Measurements from ENCODE around the gene NRXN3. TPM values are rescaled to one million over a fixed set of nuclear protein-coding genes. Genes with fewer than 3 reads are reported as not detected.

Gene NRXN3
- total RNA-seq, 1 donor from 2014 or later, result 18.0 TPM

DNA sequence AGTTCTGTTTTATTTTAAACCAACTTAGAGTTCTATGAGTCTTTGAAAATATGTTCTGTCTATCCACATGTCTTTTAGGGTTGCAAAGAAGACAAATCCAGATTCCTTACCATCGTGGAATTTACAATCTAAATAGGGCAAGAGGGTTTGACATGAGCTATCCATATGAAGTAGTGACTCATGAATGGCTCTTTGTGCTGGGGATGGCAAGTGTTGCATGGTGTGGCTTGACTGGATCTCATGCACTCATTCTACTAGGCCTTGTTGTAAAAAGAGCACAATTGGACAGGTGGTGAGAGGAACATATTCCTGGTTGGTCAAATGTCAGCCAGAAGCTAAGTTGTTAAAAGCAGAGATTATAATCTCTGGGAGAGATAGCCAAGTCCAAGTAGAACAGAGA, 1532.0 kb downstream of the NRXN3 start:
- Histone ChIP-seq H3K4me1 (ENCODE audit: insufficient read depth, low read length) (no peaks in the 10 kb centered on the region), H2AFZ (ENCODE audit: low read depth, low read length) (no peak overlapping the region), H3K9me3 (ENCODE audit: insufficient read depth, low read depth, low read length) (no peaks in the 10 kb centered on the region), H4K20me1 (ENCODE audit: insufficient read depth, low read length) (no peaks in the 10 kb centered on the region), H3K4me2 (ENCODE audit: low read length) (no peak overlapping the region), H3K79me2 (ENCODE audit: insufficient read depth, low read length) (no peaks in the 10 kb centered on the region), H3K27ac (ENCODE audit: low read depth, low read length) (no peak overlapping the region), H3K9ac (ENCODE audit: low read length) (no peak overlapping the region), H3K4me3 (ENCODE audit: insufficient read depth, low read depth, low read length) (no peak overlapping the region), H3K36me3 (ENCODE audit: insufficient read depth, low read length) (no peaks in the 10 kb centered on the region), H3K27me3 (ENCODE audit: insufficient read depth, low read length) (no peaks in the 10 kb centered on the region)
- DNase-seq (ENCODE audit: low read depth), result no peak
- Mint-ChIP-seq H3K27ac (ENCODE audit: unreplicated experiment) (no peak overlapping the region), H3K4me3 (ENCODE audit: unreplicated experiment) (no peak overlapping the region), H3K4me1 (ENCODE audit: low read depth, unreplicated experiment) (peaks cover 9% of the 10 kb centered on the region), H3K27me3 (ENCODE audit: low read depth, unreplicated experiment) (no peaks in the 10 kb centered on the region), H3K36me3 (ENCODE audit: low read depth, unreplicated experiment) (peaks cover 2% of the 10 kb centered on the region), H3K9me3 (ENCODE audit: unreplicated experiment) (peaks cover 2% of the 10 kb centered on the region)
- FAIRE-seq, result no peak
- TF ChIP-seq, protein P1, sequence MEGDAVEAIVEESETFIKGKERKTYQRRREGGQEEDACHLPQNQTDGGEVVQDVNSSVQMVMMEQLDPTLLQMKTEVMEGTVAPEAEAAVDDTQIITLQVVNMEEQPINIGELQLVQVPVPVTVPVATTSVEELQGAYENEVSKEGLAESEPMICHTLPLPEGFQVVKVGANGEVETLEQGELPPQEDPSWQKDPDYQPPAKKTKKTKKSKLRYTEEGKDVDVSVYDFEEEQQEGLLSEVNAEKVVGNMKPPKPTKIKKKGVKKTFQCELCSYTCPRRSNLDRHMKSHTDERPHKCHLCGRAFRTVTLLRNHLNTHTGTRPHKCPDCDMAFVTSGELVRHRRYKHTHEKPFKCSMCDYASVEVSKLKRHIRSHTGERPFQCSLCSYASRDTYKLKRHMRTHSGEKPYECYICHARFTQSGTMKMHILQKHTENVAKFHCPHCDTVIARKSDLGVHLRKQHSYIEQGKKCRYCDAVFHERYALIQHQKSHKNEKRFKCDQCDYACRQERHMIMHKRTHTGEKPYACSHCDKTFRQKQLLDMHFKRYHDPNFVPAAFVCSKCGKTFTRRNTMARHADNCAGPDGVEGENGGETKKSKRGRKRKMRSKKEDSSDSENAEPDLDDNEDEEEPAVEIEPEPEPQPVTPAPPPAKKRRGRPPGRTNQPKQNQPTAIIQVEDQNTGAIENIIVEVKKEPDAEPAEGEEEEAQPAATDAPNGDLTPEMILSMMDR (IDR thresholded peaks at IDR 0.05; ENCODE audit: insufficient read depth, low read depth, low read length), result no peak
- no peak for TF ChIP-seq EZH2 (IDR thresholded peaks at IDR 0.05; ENCODE audit: insufficient read depth, low read length)

DNA sequence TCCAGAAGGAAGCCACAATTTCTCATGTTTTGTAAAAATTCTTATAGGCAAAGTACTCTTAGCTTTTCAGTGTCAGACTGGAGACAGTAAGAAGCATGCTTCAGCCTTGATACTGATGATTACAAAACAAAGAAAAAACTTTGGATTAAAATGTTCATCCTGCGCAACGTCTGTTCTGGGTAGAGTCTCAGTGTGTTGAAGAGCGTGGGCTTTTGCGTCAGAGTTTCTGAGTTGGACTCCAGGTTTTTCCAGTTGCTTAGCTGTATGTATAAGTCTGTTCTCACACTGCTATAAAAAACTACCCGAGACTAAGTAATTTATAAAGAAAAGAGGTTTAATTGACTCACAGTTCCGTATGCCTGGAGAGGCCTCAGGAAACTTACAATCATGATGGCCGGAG, 1533.0 kb downstream of the NRXN3 start:
- H3K4me2 ChIP-seq (ENCODE audit: low read length), result no peak overlapping the region
- H3K4me1 ChIP-seq (ENCODE audit: insufficient read depth, low read length), result no peaks in the 10 kb centered on the region

More for the DNA sequence above, 1533.0 kb downstream of the NRXN3 start:
- no peak overlapping the region for H3K4me3 Mint-ChIP-seq (ENCODE audit: unreplicated experiment)
- H3K27ac ChIP-seq (ENCODE audit: low read depth, low read length), result no peak overlapping the region
- H3K79me2 ChIP-seq (ENCODE audit: insufficient read depth, low read length), result no peaks in the 10 kb centered on the region
- no peaks in the 10 kb centered on the region for H3K36me3 ChIP-seq (ENCODE audit: insufficient read depth, low read length)
- DNase-seq (ENCODE audit: low read depth) (no peak), FAIRE-seq (no peak)
- H4K20me1 ChIP-seq (ENCODE audit: insufficient read depth, low read length), result no peaks in the 10 kb centered on the region
- peaks cover 2% of the 10 kb centered on the region for H3K9me3 Mint-ChIP-seq (ENCODE audit: unreplicated experiment)
- peaks cover 2% of the 10 kb centered on the region for H3K36me3 Mint-ChIP-seq (ENCODE audit: low read depth, unreplicated experiment)
- H3K9ac ChIP-seq (ENCODE audit: low read length), result no peak overlapping the region
- no peak overlapping the region for H3K4me3 ChIP-seq (ENCODE audit: insufficient read depth, low read depth, low read length)
- no peaks in the 10 kb centered on the region for H3K27me3 ChIP-seq (ENCODE audit: insufficient read depth, low read length)
- no peak overlapping the region for H2AFZ ChIP-seq (ENCODE audit: low read depth, low read length)
- no peaks in the 10 kb centered on the region for H3K9me3 ChIP-seq (ENCODE audit: insufficient read depth, low read depth, low read length)
- H3K4me1 Mint-ChIP-seq (ENCODE audit: low read depth, unreplicated experiment), result peaks cover 9% of the 10 kb centered on the region
- no peak overlapping the region for H3K27ac Mint-ChIP-seq (ENCODE audit: unreplicated experiment)
- no peak for TF ChIP-seq EZH2 (IDR thresholded peaks at IDR 0.05; ENCODE audit: insufficient read depth, low read length)
- TF ChIP-seq, protein P1 (IDR thresholded peaks at IDR 0.05; ENCODE audit: insufficient read depth, low read depth, low read length), result no peak
- H3K27me3 Mint-ChIP-seq (ENCODE audit: low read depth, unreplicated experiment), result no peaks in the 10 kb centered on the region

Data from astrocyte (in vitro differentiated cells and primary cell).